Measurements from ENCODE around the gene ZNF831. TPM values are rescaled to one million over a fixed set of nuclear protein-coding genes. Genes with fewer than 3 reads are reported as not detected.

ZNF831 gene
- total RNA-seq, 6 experiments from 2014 or later, result 0.04 to 0.25 (median 0.07) TPM

GRCh38 chr20:59207742-59208357 lies 44.2 kb downstream of the ZNF831 start:
- no peaks in the 10 kb centered on the region for H3K36me3 ChIP-seq
- DNase-seq (peak in 2 of 3 donors; percentile 54 to 64), ATAC-seq (peak; percentile 61 to 83 (median 64))
- H3K4me3 ChIP-seq, result no peak overlapping the region
- intact Hi-C loops (cut with DNase I), result no loop called here
- no CpG with 5 or more reads among the region's 2 CpGs for WGBS (ENCODE audit: insufficient coverage, low coverage, low lambda C conversion rate, missing lambda C conversion rate)
- no peak overlapping the region for H3K27ac ChIP-seq
- no peaks in the 10 kb centered on the region for H3K4me1 ChIP-seq
- no peaks in the 10 kb centered on the region for H3K27me3 ChIP-seq
- H3K9me3 ChIP-seq, result no peaks in the 10 kb centered on the region
- TF ChIP-seq CTCF (IDR thresholded peaks at IDR 0.05), result peak; percentile 27 to 59 (median 34)
- TF ChIP-seq POLR2A (IDR thresholded peaks at IDR 0.05), result no peak

- ATAC-seq (no peak), DNase-seq (no peak)
- Histone ChIP-seq H3K4me3 (no peak overlapping the region), H3K4me1 (no peaks in the 10 kb centered on the region), H3K36me3 (no peaks in the 10 kb centered on the region), H3K9me3 (no peaks in the 10 kb centered on the region), H3K27me3 (no peaks in the 10 kb centered on the region), H3K27ac (no peak overlapping the region)
- intact Hi-C loops (cut with DNase I), result loop anchor here in 1 of 2 donors (10.0 kb wide), 1 partner anchor 135 kb away; no protein-coding TSS in a partner anchor
- 63% methylated on average over 3 of the region's 11 CpGs for WGBS (ENCODE audit: insufficient coverage, low coverage, low lambda C conversion rate, missing lambda C conversion rate)
- TF ChIP-seq POLR2A (IDR thresholded peaks at IDR 0.05) (no peak), CTCF (IDR thresholded peaks at IDR 0.05) (no peak)
Measured at GRCh38 chr20:59210186-59210585, 46.6 kb downstream of the ZNF831 start.

GRCh38 chr20:59211208-59211765 lies 47.7 kb downstream of the ZNF831 start:
- H3K27ac ChIP-seq, result no peak overlapping the region
- no peaks in the 10 kb centered on the region for H3K36me3 ChIP-seq
- no peaks in the 10 kb centered on the region for H3K9me3 ChIP-seq
- H3K4me1 ChIP-seq, result no peaks in the 10 kb centered on the region
- H3K27me3 ChIP-seq, result no peaks in the 10 kb centered on the region
- no peak for TF ChIP-seq CTCF (IDR thresholded peaks at IDR 0.05)
- no peak for TF ChIP-seq POLR2A (IDR thresholded peaks at IDR 0.05)
- ATAC-seq, result no peak
- H3K4me3 ChIP-seq, result no peak overlapping the region
- intact Hi-C loops (cut with DNase I), result loop anchor here in 1 of 2 donors (10.0 kb wide), 1 partner anchor 136 kb away; no protein-coding TSS in a partner anchor
- no peak for DNase-seq
- WGBS (ENCODE audit: insufficient coverage, low coverage, low lambda C conversion rate, missing lambda C conversion rate), result 50% methylated on average over 6 of the region's 7 CpGs

- Histone ChIP-seq H3K27ac (no peak overlapping the region), H3K4me1 (no peaks in the 10 kb centered on the region), H3K9me3 (no peaks in the 10 kb centered on the region), H3K4me3 (no peak overlapping the region), H3K27me3 (no peaks in the 10 kb centered on the region), H3K36me3 (no peaks in the 10 kb centered on the region)
- 33% methylated on average over 4 of the region's 4 CpGs for WGBS (ENCODE audit: insufficient coverage, low coverage, low lambda C conversion rate, missing lambda C conversion rate)
- intact Hi-C loops (cut with DNase I), result loop anchor here in 1 of 2 donors (10.0 kb wide), 1 partner anchor 139 kb away; no protein-coding TSS in a partner anchor
- TF ChIP-seq POLR2A (IDR thresholded peaks at IDR 0.05) (no peak), CTCF (IDR thresholded peaks at IDR 0.05) (no peak)
- DNase-seq, result no peak
- no peak for ATAC-seq
Measured at GRCh38 chr20:59214073-59214472, 50.5 kb downstream of the ZNF831 start.
